ENCODE data around the gene CHD6.

- TF ChIP-seq CTCF (IDR thresholded peaks at IDR 0.05) = no peak
- TF ChIP-seq POLR2A (IDR thresholded peaks at IDR 0.05) = no peak
Measured at GRCh38 chr20:41482647-41483552, 135.3 kb downstream of the CHD6 start.
